Adipose tissue (tissue), 3 donors: ENCODE data around the gene GAL3ST2. TPM values are rescaled to one million over a fixed set of nuclear protein-coding genes. Genes with fewer than 3 reads are reported as not detected.

ENCODE experiments used
- H3K27ac ChIP-seq: one replicate; pipeline ENCODE4 v1.5.1; 2013; ENCODE audit warnings: low read depth, low read length
- WGBS, 3 donors: extraction: QIAGEN DNeasy Blood & Tissue Kit; methylation state at CpG; one replicate each; pipeline ENCODE4 v1.1.7; 2013; 5-methylcytosine and 5-hydroxymethylcytosine counted together
- polyA plus RNA-seq, 3 donors: library from polyadenylated mRNA; stranded (reverse); fragments of 200-250 nt; gene quantifications; one replicate each; pipeline ENCODE4 v1.2.3, GENCODE V29; 2013
- donor health status: healthy with polysubstance abuse.
- donor health status: Bipolar disorder and iron deficiency.
- donor health status: healthy.

Gene GAL3ST2
- polyA plus RNA-seq, 3 donors: 0.09 TPM; not detected in 2

DNA sequence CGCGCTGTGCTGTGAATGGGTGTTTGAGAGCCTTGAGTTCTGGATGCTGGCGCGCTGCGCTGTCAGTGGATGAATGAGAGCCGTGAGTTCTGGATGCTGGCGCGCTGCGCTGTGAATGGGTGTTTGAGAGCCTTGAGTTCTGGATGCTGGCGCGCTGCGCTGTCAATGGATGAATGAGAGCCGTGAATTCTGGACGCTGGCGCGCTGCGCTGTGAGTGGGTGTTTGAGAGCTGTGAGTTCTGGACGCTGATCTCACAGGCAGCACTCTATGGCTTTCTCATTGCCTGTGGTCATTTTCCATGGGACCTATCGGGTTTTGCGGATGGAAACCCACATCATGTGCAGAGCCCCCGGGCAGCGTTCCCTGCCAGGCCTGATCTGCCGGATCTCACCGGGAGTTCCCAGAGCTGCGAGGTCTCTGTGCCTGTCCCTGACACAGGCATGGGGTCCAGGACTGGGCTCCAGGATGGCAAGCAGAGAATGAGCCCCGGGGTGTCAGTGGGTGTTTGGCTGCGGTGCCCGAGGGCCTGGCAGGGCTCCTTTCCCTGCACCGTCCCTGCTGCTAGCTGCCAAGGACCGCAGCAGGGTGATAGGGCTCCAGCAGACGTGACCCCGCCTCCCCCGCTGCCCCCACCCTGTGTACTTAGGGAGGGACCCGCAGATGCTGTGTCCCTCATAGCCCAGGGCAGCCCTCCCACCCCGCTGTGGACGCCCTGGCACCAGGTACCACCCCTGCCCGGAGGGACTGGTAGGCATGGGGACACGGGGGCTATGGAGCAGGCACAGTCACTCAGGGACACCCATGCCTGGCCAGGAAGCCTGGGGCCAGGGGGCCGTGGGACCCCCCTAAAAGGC is 72.4 kb downstream of the GAL3ST2 start:
- no peak overlapping the region for H3K27ac ChIP-seq
- WGBS, 3 donors: 87 to 92% (median 91%) methylated on average over 39 of the region's 39 CpGs

DNA sequence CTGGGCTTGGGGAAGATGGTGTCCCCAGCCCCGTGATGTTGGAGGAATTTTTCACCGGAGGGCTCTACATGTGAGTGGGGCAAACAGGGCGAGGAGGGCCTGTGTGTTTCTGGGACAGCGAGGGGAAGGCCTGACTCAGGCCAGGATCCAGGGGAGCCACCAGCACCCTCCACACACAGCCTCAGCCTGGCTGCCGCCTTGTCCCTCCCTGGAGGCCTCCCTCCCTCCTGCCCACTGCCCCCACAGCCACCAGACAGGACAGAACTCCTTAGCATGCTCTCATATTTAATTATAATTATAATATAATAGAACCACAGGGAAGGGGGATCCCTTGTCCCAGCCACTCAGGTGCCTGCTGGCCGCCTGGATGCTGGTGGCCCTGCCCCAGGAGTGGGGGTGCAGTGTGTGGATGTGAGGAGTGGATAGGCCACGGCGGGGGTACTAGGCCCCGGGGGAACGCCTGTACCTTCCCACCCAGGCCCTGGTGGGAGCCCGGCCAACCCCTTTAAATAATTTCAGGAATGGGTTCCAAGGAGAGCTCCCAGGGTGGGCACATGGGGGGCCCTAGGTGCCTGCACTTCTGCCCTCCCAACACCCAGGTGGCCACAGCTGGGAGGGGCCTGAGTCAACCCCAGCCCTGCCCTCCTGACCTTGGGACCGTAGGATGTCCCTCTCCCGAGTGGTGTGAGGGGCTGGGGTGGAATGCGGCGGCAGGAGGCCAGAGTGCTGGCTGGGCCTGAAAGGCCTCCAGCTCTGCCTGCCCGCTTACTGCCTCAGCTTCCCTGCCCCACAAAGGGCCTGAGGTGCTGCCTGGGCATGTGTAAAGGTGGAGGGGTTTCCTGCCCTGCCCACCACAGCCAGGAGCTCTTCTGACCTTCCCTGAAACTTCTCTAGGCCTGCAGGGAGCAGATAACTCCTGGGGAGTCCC is 73.3 kb downstream of the GAL3ST2 start:
- no peak overlapping the region for H3K27ac ChIP-seq
- 85 to 92% (median 86%) methylated on average over 15 to 16 of the region's 16 CpGs for WGBS, 3 donors

DNA sequence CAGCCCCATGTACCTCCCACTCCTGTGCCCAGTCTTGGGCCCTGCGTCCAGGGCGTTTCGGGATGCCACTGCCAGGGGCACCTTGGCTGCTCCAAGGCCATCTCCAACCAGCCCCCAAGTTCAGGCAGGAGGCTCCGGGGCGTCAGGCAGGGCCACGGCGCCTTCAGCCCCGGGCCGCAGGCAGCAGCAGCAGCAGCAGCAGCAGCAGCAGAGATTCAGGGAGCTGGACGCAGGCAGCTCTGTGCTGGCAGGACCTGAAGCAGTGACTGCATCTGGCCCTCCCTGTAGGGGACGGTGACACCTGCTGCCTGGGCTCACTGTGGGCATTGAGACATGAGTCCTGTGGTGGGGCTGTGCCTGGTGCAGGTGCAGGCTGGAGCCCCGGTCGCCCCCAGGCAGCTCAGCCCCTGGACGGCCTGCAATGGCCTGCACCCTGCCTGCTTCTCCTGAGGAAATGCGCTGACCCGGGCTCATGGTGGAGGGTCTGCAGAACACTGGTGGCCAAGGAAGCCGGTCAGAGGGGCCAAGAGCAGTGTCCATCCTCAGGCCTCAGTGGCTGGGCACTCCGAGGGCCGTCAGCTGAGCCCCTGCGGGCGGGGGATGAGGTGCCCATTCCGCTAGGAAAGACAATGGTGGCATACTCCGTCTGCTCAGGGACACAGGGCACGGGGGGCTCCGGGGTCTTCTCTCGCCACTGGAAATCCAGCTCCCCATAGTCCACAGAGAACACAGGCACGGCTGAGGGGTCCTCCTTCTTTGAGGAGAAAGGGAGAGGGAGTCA is 74.1 kb downstream of the GAL3ST2 start:
- H3K27ac ChIP-seq: no peak overlapping the region
- 91 to 93% (median 92%) methylated on average over 26 to 27 of the region's 27 CpGs for WGBS, 3 donors

DNA sequence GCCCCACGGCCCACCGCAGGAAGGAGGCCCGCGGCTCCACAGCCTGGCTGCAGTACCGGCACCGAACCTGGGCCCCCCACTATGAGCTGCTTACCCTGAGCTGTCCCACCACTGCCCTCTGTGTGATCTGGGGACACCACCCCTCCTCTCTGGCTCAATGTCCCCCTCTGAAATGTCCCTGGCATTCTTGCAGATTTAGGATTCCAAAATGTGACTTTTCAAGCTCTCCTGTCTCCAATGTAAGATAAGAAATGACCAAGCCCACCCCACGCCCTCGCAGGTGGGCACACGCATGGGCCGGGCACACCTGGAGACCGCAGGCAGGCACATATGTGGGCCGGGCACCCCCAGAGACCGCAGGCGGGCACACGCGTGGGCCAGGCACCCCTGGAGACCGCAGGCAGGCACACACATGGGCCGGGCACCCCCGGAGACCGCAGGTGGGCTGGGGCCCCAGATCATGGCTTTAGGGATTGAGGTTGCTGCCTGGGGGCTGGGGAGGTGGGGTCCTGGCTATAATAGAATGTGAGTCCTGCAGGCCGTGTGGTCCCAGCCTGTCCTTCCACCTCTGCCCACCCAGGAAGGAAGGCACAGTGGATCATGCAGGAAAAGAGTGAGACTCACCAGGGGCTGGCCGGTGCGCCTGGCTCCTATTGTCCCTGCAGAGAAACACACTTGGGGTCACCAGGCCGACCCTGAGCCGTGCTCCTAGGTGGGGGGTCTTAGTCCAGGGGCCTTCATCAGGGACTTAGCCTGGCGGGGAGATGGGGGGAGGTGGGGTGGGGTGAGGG is 74.9 kb downstream of the GAL3ST2 start:
- 89 to 95% (median 94%) methylated on average over 24 to 26 of the region's 26 CpGs for WGBS, 3 donors
- H3K27ac ChIP-seq: no peak overlapping the region

DNA sequence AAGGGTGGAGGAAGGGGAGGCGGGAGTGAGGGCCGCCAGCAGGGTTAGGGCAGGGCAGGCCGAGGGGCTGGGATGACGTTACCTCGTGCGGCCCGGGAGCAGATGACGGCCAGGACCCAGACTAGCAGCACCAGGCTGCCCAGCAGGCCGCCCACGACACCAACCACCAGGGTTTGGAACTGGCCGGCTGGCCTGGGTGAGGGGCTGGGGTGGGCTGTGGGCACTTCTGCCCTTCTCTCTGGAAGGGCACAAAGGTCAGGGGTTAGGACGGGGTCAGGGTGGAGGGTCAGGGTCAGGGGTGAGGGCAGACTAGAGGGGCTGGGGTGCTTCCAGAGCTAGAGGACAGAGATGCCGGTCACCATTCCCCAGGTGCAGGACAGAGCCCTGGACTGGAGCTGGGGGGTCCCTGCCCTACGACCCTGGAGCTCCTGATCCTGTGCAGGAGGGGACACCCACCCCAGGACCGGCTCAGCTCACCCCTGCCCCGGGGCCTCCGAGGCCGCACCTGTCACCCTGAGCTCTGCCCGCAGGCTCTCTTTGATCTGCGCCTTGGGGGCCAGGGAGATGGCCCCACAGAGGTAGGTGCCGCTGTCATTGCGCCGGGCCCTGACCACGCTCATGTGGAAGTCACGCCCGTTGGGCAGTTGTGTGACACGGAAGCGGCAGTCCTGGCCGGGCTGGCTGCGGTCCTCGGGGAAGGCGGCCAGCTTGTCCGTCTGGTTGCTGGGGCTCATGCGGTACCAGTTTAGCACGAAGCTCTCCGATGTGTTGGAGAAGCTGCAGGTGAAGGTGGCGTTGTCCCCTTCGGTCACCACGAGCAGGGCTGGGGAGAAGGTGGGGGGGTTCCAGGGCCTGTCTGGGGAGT is 75.7 kb downstream of the GAL3ST2 start:
- no peak overlapping the region for H3K27ac ChIP-seq
- 90 to 95% (median 93%) methylated on average over 37 to 39 of the region's 39 CpGs for WGBS, 3 donors

DNA sequence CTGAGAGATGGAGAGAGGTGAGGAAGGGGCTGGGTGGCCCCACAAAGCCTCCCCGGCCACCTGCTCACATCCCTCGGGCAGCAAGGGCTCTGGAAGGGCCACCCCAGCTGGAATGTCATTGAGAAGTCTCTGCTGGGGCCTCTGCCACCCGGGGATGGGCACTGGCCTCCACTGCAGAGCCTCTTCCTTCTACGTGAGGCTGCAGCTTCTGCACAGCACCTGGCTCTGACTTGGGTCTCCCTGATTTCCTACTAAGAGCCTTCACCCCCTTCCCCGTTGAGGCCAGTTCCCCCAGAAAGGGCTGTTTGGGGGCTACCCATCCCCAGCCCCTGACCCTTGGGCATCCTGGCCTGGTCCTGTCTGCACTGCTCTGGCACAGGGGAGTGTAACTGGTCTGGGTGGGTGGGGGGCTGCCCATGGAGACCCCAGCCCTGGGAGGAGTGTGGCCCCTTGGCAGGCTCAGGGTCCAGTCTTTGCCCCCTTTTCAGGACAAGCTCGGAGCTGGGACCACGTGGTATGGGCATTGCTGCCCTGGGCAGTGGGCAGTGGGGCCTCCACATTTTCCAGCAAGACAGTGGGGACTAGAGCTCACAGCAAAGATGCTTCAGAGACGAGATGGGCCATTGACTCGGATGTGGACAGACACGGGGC is 76.5 kb downstream of the GAL3ST2 start:
- H3K27ac ChIP-seq: no peak overlapping the region
- WGBS, 3 donors: 89 to 93% (median 92%) methylated on average over 10 of the region's 10 CpGs

Other genes starting within 250 kb of the GAL3ST2 start
- gene BOK, start 218.1 kb upstream of the GAL3ST2 start, polyA plus RNA-seq: 100 to 1,000 TPM in 1 of 3 donors, 10 to 100 TPM in 2; 28.1 to 222 (median 43.2) TPM
- gene THAP4, start 139.7 kb upstream of the GAL3ST2 start, polyA plus RNA-seq: 10 to 100 TPM; 38.4 to 51.2 (median 41.2) TPM
- 10 to 100 TPM; 29.5 to 48.2 (median 43.3) TPM for gene ATG4B, start 139.1 kb upstream of the GAL3ST2 start, polyA plus RNA-seq
- 10 to 100 TPM in 2 of 3 donors, 1 to 10 TPM in 1; 9.7 to 21.8 (median 17.8) TPM for gene DTYMK, start 90.0 kb upstream of the GAL3ST2 start, polyA plus RNA-seq
- gene ING5, start 74.8 kb upstream of the GAL3ST2 start, polyA plus RNA-seq: 10 to 100 TPM; 21.2 to 35.9 (median 31.4) TPM
- 10 to 100 TPM; 17.8 to 29.7 (median 29.4) TPM for gene D2HGDH, start 42.2 kb upstream of the GAL3ST2 start, polyA plus RNA-seq
- under 1 TPM; 0.05 to 0.74 (median 0.67) TPM for gene NEU4, start 32.4 kb downstream of the GAL3ST2 start, polyA plus RNA-seq
- under 1 TPM; 0.07 to 0.73 (median 0.45) TPM for gene PDCD1, start 82.1 kb downstream of the GAL3ST2 start, polyA plus RNA-seq
- under 1 TPM in 1 of 3 donors, not detected in 2; 0.10 TPM for gene RTP5, start 92.9 kb downstream of the GAL3ST2 start, polyA plus RNA-seq